ENCODE measurements around the gene IL25.

IL25 gene

DNA sequence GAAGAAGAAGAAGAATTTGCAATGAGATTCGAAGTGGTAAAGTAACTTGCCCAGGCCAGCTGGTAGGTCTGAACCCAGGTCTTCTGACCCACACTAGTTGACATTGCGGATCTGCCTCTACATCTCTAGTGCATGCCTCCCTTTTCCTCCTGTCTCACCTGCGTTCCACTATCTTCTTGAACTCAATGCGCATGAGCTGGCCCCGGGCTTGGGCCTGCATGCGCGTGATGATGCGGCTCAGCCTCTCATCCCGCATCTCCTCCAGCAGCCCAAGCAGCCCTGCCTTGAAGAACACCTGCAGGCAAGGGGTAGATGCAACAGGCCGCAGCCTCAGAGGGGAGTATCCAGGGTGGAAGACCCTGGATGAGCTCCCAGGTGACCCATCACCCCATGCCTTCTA, 23.5 kb downstream of the IL25 start:
- TF ChIP-seq, protein P1, sequence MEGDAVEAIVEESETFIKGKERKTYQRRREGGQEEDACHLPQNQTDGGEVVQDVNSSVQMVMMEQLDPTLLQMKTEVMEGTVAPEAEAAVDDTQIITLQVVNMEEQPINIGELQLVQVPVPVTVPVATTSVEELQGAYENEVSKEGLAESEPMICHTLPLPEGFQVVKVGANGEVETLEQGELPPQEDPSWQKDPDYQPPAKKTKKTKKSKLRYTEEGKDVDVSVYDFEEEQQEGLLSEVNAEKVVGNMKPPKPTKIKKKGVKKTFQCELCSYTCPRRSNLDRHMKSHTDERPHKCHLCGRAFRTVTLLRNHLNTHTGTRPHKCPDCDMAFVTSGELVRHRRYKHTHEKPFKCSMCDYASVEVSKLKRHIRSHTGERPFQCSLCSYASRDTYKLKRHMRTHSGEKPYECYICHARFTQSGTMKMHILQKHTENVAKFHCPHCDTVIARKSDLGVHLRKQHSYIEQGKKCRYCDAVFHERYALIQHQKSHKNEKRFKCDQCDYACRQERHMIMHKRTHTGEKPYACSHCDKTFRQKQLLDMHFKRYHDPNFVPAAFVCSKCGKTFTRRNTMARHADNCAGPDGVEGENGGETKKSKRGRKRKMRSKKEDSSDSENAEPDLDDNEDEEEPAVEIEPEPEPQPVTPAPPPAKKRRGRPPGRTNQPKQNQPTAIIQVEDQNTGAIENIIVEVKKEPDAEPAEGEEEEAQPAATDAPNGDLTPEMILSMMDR (IDR thresholded peaks at IDR 0.05), result no peak

GRCh38 chr14:23396781-23397407, 24.3 kb downstream of the IL25 start:
- TF ChIP-seq, protein P1 (IDR thresholded peaks at IDR 0.05), result no peak

DNA sequence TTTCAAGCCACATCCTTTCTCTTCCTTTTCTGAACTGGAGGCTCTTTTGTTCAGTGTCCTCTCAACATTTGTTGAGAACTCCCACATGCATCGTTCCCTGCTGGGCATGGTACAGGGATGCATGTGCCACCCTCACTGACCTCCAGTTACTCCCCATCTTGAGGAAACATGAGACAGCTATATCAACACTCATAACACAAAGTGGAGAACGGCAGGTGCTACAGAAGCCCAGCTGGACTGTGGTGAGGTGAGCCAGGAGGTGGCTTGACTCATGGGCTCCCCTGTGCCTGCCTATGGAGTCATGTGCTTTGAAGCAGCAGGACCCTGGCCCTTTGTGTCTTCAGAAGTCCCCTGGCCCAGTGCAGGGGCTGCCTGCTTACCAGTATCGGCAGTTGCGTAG, 25.7 kb downstream of the IL25 start:
- TF ChIP-seq, protein P1 (IDR thresholded peaks at IDR 0.05), result no peak

- TF ChIP-seq, protein P1 (IDR thresholded peaks at IDR 0.05), result no peak
Observed at GRCh38 chr14:23399136-23399535, 26.5 kb downstream of the IL25 start.

- TF ChIP-seq, protein P1 (IDR thresholded peaks at IDR 0.05), result no peak
Observed at GRCh38 chr14:23399591-23399990, 27.0 kb downstream of the IL25 start.

DNA sequence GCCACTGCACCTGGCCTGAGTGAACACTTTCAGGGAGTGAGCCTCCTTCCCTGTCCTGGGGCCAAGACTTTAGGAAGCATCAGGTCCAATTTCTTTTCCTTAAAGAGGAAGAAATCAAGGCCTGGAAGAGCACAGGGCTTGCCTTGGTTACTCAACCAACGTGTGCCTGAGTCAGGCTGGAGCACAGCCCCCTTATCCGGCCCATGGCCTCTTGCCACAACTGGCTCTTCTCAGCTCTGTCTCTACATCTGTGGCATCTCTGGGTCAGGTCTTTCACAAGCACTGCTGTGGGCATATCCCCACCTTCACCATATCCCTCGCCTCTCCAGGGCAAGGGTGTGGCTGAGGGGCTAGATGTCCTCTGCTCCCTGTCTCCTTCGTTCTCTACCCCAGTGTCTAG, 28.7 kb downstream of the IL25 start:
- TF ChIP-seq, protein P1 (IDR thresholded peaks at IDR 0.05), result no peak

GRCh38 chr14:23402296-23403138, 29.9 kb downstream of the IL25 start:
- TF ChIP-seq, protein P1 (IDR thresholded peaks at IDR 0.05), result no peak

Data from LNCAP (cell line).